NOMO-1 (cell line): ENCODE measurements around the gene ZNF678.
"Not testable (repeated sequence)": the region's sequence is repeated elsewhere in the genome, so short reads cannot be mapped to it uniquely, and the experiment has no call there.

Experiments
- DNase-seq, 2 experiments: peaks; one replicate each; lab custom pipeline; 2025; ENCODE audit not compliant: unreplicated experiment in 2 of 2; lab: John Stamatoyannopoulos, UW

The ZNF678 gene

DNA sequence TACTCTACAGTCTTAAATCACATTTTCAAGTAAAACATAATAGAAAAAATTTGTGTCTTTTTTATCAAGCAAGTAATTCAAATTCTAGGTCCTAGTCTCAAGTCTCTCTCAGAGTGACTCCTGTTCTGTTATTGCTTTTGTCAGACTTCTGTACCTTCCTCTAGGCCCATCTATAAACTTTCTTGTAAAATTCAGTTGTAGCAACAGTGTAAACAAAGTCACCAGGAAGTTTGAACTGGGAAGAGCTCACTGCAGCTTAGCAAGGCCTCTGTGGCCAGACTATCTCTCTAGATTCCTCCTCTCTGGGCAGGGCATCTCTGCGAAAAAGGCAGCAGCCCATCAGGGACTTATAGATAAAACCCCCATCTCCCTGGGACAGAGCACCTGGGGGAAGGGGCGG is 13.5 kb upstream of the ZNF678 start:
- no peak for DNase-seq

GRCh38 chr1:227551881-227552280 is 11.5 kb upstream of the ZNF678 start:
- not testable (repeated sequence) for DNase-seq

- DNase-seq: no peak
Measured at GRCh38 chr1:227556288-227556687, 7.1 kb upstream of the ZNF678 start.

GRCh38 chr1:227557962-227558725 is 5.2 kb upstream of the ZNF678 start:
- no peak for DNase-seq

- no peak for DNase-seq
Measured at GRCh38 chr1:227558732-227559262, 4.6 kb upstream of the ZNF678 start.

GRCh38 chr1:227559499-227559898 is 3.9 kb upstream of the ZNF678 start:
- no peak for DNase-seq

GRCh38 chr1:227559926-227560325 is 3.4 kb upstream of the ZNF678 start:
- no peak for DNase-seq

DNA sequence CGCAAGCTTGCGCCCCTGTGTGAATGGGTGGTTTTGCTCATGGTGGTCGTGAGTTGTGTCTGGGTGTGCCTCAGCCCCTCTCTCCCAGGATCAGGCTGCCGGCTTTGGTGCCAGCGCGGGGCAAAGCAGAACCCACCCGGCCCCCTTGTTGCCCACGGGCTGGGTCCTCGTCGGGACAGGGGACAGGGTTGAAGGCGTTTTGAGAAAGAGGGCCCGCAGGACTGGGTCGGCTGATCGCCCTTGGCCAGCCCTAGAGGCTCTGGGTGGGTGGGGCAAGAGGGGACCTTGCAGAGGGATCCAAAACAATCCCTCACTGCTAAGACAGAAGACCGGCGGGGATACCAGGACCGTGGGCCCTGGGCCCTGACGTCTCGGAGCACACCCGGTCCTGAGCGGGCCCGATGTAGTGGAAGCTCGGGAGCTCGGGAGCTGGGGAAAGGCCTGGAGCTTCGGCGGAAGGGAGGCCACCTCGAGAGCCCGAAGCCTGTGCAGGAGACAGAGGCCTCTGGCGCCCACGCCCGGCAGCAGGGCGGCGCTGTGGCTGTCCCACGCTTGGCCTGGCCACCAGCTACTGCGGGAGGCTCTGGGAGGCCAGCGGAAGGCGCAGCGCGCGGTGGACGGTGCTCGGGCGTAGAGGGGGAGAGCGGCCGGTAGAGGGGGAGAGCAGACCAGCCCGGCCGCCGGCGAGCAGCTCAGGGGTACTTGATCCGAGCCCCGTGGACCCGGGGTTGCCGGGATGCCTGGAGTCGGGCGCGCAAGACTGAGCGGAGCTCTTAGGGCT is 2.8 kb upstream of the ZNF678 start:
- no peak for DNase-seq

- no peak for DNase-seq
Measured at GRCh38 chr1:227561241-227561907, 2.0 kb upstream of the ZNF678 start.

- no peak for DNase-seq
Measured at GRCh38 chr1:227562037-227562436, 1.3 kb upstream of the ZNF678 start.

- DNase-seq: no peak
Measured at GRCh38 chr1:227562933-227563323, 428 bp upstream of the ZNF678 start.

GRCh38 chr1:227567256-227567655 is 3.9 kb downstream of the ZNF678 start:
- no peak for DNase-seq

DNA sequence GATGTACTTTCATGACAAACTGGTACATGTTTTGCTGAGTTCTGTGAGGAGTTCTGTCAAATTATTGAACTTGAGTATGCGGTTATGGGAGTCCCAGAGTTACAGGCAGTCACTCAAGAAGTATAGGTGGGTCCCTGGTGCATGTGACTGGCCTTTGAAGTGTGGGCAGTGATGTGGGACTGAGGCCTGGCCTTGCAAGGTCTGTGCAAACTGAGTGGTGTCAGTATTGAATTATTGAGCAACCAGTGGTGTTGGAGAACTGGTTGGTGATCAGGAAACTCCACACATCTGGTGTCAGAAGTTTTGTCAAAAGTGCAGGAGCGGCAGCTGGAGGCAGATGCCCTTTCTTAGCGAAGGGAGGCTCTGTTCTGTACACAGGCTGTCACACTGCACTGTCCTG is 5.2 kb downstream of the ZNF678 start:
- no peak for DNase-seq

- no peak for DNase-seq
Measured at GRCh38 chr1:227572752-227573151, 9.4 kb downstream of the ZNF678 start.

DNA sequence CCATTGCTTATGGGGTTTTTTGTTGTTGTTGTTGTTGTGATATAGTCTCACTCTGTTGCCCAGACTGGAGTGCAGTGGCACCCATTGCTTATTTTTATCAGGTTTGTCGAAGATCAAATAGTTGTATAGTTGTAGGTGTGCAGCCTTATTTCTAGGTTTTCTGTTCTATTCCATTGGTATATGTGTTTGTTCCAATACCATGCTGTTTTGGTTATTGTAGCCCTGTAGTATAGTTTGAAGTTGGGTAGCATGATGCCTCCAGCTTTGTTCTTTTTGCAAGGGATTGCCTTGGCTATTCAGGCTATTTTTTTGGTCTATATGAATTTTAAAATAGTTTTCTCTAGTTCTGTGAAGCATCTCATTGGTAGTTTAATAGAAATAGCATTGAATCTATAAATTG is 11.6 kb downstream of the ZNF678 start:
- DNase-seq: no peak

DNA sequence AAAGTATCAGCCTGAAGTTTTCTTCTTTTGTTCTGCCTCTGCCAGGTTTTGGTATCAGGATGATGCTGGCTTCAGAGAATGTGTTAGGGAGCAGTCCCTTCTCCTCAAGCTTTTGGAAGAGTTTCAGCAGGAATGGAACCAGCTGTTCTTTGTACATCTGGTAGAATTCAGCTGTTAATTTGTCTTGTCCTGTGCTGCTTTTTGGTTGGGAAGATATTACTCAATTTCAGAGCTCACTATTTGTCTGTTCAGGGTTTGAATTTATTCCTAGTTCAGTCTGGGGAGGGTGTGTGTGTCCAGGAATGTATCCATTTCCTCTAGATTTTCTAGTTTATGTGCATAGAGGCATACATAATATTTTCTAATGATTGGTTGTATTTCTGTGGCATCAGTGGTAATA is 12.8 kb downstream of the ZNF678 start:
- DNase-seq: no peak

DNA sequence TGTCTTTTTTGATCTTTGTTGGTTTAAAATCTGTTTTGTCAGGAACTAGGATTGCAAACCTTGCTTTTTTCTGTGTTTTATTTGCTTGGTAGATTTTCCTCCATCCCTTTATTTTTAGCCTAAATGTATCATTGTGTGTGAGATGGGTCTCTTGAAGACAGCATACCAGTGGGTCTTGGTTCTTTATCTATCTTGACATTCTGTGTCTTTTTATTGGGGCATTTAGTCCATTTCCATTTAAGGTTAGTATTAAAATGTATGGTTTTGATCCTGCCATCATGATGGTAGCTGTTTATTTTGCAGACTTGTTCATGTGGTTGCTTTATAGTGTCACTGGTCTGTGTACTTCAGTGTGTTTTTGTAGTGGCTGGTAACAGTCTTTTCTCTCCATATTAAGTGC is 14.1 kb downstream of the ZNF678 start:
- DNase-seq: no peak

GRCh38 chr1:227583354-227583753 is 20.0 kb downstream of the ZNF678 start:
- no peak for DNase-seq

GRCh38 chr1:227586733-227587132 is 23.4 kb downstream of the ZNF678 start:
- DNase-seq: no peak

- no peak for DNase-seq
Measured at GRCh38 chr1:227587968-227588367, 24.6 kb downstream of the ZNF678 start.

DNA sequence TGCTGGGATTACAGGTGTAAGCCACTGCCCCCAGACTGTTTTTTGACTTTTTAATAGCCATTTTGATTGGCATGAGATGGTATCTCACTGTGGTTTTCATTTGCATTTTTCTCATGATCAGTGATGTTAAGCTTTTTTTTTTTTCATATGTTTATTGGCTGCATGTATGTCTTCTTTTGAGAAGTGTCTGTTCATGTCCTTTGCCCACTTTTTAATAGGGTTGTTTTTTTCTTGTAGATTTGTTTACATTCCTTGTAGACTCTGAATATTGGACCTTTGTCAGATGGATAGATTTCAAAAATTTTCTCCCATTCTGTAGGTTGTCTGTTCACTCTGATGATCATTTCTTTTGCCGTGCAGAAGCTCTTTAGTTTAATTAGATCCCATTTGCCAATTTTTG is 25.4 kb downstream of the ZNF678 start:
- DNase-seq: not testable (repeated sequence)
